LNCaP clone FGC (cell line): ENCODE results near the gene FXYD1.

ENCODE experiments used
- DNase-seq: peaks from one replicate; pipeline ENCODE4 v3.0.0-alpha.2; 2011; ENCODE audit warnings: low read depth
- H3K4me3 ChIP-seq: 2 replicates; pipeline ENCODE4 v1.5.1; 2011; ENCODE audit warnings: mild to moderate bottlenecking, low read depth, low read length, control low read depth
- TF ChIP-seq, protein P1 (sequence below): IDR thresholded peaks from 2 replicates; pipeline ENCODE4 v1.5.1; 2012; ENCODE audit warnings: mild to moderate bottlenecking; ENCODE audit not compliant: control insufficient read depth, insufficient read depth; ENCODE audit errors: extremely low read depth

Gene FXYD1

DNA sequence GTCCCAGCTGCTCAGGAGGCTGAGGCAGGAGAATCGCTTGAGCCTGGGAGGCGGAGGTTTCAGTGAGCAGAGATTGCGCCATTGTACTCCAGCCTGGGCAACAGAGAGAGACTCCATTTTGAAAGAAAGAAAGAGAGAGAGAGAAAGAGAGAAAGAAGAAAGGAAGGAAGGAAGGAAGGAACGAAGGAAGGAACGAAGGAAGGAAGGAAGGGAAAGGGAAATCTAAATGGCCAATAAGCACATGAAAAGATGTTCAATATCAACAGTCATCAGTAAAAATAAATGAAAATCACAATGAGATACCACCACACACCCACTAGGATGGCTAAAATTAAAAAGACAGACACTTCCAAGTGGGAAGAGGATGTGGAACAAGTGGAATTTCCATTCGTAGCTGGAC lies 35.6 kb downstream of the FXYD1 start:
- no peak for DNase-seq
- TF ChIP-seq, protein P1, sequence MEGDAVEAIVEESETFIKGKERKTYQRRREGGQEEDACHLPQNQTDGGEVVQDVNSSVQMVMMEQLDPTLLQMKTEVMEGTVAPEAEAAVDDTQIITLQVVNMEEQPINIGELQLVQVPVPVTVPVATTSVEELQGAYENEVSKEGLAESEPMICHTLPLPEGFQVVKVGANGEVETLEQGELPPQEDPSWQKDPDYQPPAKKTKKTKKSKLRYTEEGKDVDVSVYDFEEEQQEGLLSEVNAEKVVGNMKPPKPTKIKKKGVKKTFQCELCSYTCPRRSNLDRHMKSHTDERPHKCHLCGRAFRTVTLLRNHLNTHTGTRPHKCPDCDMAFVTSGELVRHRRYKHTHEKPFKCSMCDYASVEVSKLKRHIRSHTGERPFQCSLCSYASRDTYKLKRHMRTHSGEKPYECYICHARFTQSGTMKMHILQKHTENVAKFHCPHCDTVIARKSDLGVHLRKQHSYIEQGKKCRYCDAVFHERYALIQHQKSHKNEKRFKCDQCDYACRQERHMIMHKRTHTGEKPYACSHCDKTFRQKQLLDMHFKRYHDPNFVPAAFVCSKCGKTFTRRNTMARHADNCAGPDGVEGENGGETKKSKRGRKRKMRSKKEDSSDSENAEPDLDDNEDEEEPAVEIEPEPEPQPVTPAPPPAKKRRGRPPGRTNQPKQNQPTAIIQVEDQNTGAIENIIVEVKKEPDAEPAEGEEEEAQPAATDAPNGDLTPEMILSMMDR, result no peak
- H3K4me3 ChIP-seq, result no peak overlapping the region

DNA sequence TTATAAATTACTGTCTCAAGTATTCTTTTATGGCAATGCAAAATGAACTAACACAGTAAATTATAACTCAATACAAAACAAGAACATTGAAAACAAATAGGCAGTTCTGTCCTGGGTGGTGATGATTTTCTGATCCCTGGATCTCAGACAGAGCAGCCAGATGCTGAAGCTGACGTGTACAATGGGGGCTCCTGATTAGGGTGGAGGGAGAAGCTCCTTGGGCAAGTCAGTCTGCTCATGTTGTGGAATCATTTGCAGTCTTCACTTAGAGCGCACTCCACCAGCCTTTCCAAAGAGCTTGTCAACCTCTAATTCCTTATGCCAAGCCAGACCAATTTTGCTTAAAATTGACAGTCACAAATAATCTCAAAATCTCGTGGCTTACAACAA lies 37.6 kb downstream of the FXYD1 start:
- TF ChIP-seq, protein P1, result no peak
- no peak for DNase-seq
- H3K4me3 ChIP-seq, result no peak overlapping the region

DNA sequence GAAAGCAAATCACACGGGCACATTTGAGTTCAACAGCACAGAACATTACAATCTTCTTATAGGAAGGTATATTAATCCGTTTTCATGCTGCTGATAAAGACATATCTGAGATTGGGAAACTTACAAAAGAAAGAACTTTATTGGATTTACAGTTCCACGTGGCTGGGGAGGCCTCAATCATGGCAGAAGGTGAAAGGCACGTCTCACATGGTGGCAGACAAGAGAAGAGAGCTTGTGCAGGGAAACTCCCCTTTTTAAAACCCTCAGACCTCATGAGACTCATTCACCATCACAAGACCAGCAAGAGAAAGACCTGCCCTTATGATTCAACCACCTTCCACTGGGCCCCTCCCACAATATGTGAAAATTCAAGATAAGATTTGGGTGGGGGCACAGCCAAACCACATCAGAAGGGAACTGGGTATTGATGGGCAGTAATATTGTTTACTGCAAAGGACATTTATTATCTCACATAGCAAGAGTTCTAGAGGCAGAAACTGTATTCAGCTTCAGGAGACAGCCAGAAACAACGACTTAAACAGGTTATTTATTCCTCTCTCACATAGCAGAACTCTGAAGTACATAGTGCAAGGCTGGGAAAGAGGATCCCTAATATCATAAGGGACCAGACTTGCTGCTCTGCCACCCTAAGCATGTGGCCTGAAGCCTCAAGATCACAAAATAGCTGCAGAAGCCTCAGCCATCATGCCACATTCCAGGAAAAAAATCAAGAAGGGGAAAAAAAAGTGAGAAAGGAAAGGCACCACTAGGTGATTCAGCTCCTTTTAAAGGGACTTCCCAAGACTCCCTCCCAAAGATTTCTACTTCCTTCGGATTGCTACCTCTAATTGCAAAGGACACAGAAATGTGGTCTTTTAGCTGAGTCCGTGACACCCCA lies 39.0 kb downstream of the FXYD1 start:
- TF ChIP-seq, protein P1, result no peak
- H3K4me3 ChIP-seq, result no peak overlapping the region
- DNase-seq, result no peak

DNA sequence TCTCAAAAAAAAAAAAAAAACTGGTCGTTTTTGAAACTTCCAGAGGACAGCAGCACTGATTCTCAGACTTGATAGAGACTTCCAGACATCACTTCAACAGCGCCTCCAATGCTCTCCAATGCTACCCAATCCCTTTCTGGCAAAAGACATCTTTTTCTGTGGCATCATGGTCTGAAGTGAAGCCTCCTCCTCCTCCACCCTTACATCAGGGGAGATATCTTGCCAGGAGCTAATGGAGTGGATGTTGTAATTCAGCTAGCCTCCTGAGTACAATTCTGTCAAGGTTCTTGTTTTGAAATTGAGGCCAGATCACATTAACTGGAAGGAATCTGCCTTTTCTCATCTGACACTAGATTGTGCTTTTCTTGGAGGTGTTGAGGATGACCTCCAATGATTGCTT lies 40.1 kb downstream of the FXYD1 start:
- H3K4me3 ChIP-seq, result no peak overlapping the region
- no peak for DNase-seq
- TF ChIP-seq, protein P1, result no peak

DNA sequence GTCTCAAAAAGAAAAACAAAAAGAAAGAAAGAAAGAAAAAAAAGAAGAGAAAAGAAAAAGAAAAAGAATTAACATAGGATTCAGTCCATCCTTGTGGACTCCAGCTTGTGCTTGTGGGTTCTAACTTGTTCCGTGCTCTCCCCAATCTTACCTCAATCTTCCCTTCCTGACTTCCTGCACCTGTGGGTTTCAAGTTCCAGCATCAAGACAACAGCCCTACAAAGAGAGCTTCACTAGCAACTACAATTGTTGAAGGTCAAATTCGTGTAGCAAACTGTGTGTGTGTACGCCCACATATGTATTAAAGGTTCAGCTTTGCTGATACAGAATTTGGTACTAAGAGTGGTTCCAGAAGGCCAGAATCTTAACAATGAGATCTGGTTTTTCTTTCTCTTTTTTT lies 41.2 kb downstream of the FXYD1 start:
- no peak overlapping the region for H3K4me3 ChIP-seq
- DNase-seq, result no peak
- TF ChIP-seq, protein P1, result no peak

DNA sequence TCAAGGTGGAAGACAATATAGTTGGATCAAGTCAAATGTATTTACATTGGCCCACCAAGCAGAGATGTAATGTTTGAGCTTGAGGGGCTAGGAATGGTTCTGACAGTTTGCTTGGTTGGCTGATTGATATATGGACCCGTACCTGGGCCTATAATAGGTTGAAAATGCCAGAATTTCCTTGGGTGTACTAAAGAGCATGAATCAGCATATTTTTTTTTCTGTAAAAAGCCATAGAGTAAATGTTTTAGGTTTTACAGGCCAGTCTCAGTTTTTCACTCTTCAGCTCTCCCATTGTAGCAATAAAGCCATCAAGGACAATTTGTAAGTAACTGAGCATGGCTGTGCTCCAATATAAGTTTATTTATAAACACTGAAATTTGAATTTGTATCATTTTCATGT lies 42.8 kb downstream of the FXYD1 start:
- TF ChIP-seq, protein P1, result no peak
- DNase-seq, result no peak
- H3K4me3 ChIP-seq, result no peak overlapping the region

DNA sequence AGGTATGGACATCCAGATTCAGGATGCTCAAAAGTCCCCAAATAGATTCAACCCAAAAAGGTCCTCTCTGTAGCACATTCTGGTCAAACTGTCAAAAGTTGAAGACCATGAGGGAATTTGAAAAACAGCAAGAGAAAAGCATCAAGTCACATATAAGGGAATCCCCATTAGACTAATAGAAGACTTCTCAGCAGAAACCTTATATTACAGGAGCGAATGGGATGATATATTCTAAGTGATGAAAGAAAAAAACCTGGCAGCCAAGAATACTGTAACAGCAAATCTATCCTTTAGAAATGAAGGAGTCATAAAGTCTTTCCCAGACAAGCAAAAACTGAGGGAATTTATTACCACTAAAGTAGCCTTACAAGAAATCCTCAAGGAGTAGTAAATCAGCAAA lies 45.6 kb downstream of the FXYD1 start:
- DNase-seq, result no peak
- TF ChIP-seq, protein P1, result no peak

More for the DNA sequence above, 45.6 kb downstream of the FXYD1 start:
- no peak overlapping the region for H3K4me3 ChIP-seq
